HUES6 (cell line): ENCODE results near the gene FRMPD2.

Experiments
- H3K27ac ChIP-seq: 2 replicates; pipeline ENCODE4 v1.7.0; 2013; ENCODE audit warnings: low read depth, mild to moderate bottlenecking, low read length, inconsistent platforms
- H3K27me3 ChIP-seq: 2 replicates; pipeline ENCODE4 v1.6.1; 2013; ENCODE audit warnings: low read length; ENCODE audit not compliant: control insufficient read depth, insufficient read depth
- H3K36me3 ChIP-seq: 2 replicates; pipeline ENCODE4 v1.6.1; 2013; ENCODE audit warnings: low read length; ENCODE audit not compliant: control insufficient read depth, insufficient read depth
- H3K4me1 ChIP-seq: 2 replicates; pipeline ENCODE4 v1.6.1; 2013; ENCODE audit warnings: low read length; ENCODE audit not compliant: control insufficient read depth, insufficient read depth
- H3K4me3 ChIP-seq: 2 replicates; pipeline ENCODE4 v1.5.1; 2013; ENCODE audit warnings: low read depth, low read length
- H3K9ac ChIP-seq: one replicate; pipeline ENCODE4 v1.6.1; 2013; ENCODE audit warnings: mild to moderate bottlenecking, low read length
- H3K9me3 ChIP-seq: 2 replicates; pipeline ENCODE4 v1.6.1; 2013; ENCODE audit warnings: low read depth, low read length; ENCODE audit not compliant: control insufficient read depth, insufficient read depth

The FRMPD2 gene

GRCh38 chr10:48272682-48273081, 1.8 kb downstream of the FRMPD2 start:
- Histone ChIP-seq H3K9me3 (no peaks in the 10 kb centered on the region), H3K36me3 (no peaks in the 10 kb centered on the region), H3K4me1 (peaks cover 31% of the 10 kb centered on the region), H3K9ac (no peak overlapping the region), H3K27me3 (no peaks in the 10 kb centered on the region), H3K27ac (no peak overlapping the region), H3K4me3 (no peak overlapping the region)

GRCh38 chr10:48271047-48271730, 3.3 kb downstream of the FRMPD2 start:
- H3K4me1 ChIP-seq, result peaks cover 31% of the 10 kb centered on the region
- no peak overlapping the region for H3K9ac ChIP-seq
- no peak overlapping the region for H3K27ac ChIP-seq

GRCh38 chr10:48266528-48266927, 8.0 kb downstream of the FRMPD2 start:
- no peak overlapping the region for H3K4me3 ChIP-seq
- no peaks in the 10 kb centered on the region for H3K27me3 ChIP-seq
- no peak overlapping the region for H3K9ac ChIP-seq
- H3K36me3 ChIP-seq, result no peaks in the 10 kb centered on the region
- no peak overlapping the region for H3K27ac ChIP-seq
- H3K9me3 ChIP-seq, result no peaks in the 10 kb centered on the region
- H3K4me1 ChIP-seq, result peaks cover 9% of the 10 kb centered on the region

More at GRCh38 chr10:48271047-48271730, 3.3 kb downstream of the FRMPD2 start:
- Histone ChIP-seq H3K9me3 (no peaks in the 10 kb centered on the region), H3K27me3 (no peaks in the 10 kb centered on the region), H3K36me3 (no peaks in the 10 kb centered on the region), H3K4me3 (no peak overlapping the region)

GRCh38 chr10:48258105-48258504, 16.4 kb downstream of the FRMPD2 start:
- Histone ChIP-seq H3K4me1 (peaks cover 14% of the 10 kb centered on the region), H3K36me3 (no peaks in the 10 kb centered on the region), H3K27me3 (no peaks in the 10 kb centered on the region), H3K9ac (no peak overlapping the region), H3K9me3 (no peaks in the 10 kb centered on the region), H3K4me3 (no peak overlapping the region), H3K27ac (no peak overlapping the region)

GRCh38 chr10:48257407-48257961, 17.0 kb downstream of the FRMPD2 start:
- Histone ChIP-seq H3K27ac (no peak overlapping the region), H3K9me3 (no peaks in the 10 kb centered on the region), H3K36me3 (no peaks in the 10 kb centered on the region), H3K4me3 (no peak overlapping the region), H3K9ac (no peak overlapping the region), H3K4me1 (peaks cover 16% of the 10 kb centered on the region), H3K27me3 (no peaks in the 10 kb centered on the region)

GRCh38 chr10:48255722-48256121, 18.8 kb downstream of the FRMPD2 start:
- Histone ChIP-seq H3K27ac (no peak overlapping the region), H3K27me3 (no peaks in the 10 kb centered on the region), H3K36me3 (no peaks in the 10 kb centered on the region), H3K4me1 (peaks cover 30% of the 10 kb centered on the region), H3K4me3 (no peak overlapping the region), H3K9me3 (no peaks in the 10 kb centered on the region), H3K9ac (no peak overlapping the region)

- Histone ChIP-seq H3K4me3 (no peak overlapping the region), H3K27ac (no peak overlapping the region), H3K4me1 (peaks cover 30% of the 10 kb centered on the region), H3K9me3 (no peaks in the 10 kb centered on the region), H3K27me3 (no peaks in the 10 kb centered on the region), H3K36me3 (no peaks in the 10 kb centered on the region), H3K9ac (no peak overlapping the region)
These were observed 19.6 kb downstream of the FRMPD2 start for GRCh38 chr10:48254750-48255512.

- Histone ChIP-seq H3K4me1 (peaks cover 30% of the 10 kb centered on the region), H3K27ac (no peak overlapping the region), H3K36me3 (no peaks in the 10 kb centered on the region), H3K27me3 (no peaks in the 10 kb centered on the region), H3K9me3 (no peaks in the 10 kb centered on the region), H3K4me3 (no peak overlapping the region), H3K9ac (no peak overlapping the region)
These were observed 20.4 kb downstream of the FRMPD2 start for GRCh38 chr10:48253970-48254657.

- no peak overlapping the region for H3K27ac ChIP-seq
- H3K9me3 ChIP-seq, result no peaks in the 10 kb centered on the region
- H3K27me3 ChIP-seq, result no peaks in the 10 kb centered on the region
These were observed 22.2 kb downstream of the FRMPD2 start for GRCh38 chr10:48252354-48252650.

GRCh38 chr10:48251525-48252353, 22.8 kb downstream of the FRMPD2 start:
- Histone ChIP-seq H3K4me1 (peaks cover 21% of the 10 kb centered on the region), H3K36me3 (no peaks in the 10 kb centered on the region), H3K9ac (no peak overlapping the region), H3K4me3 (no peak overlapping the region), H3K27ac (no peak overlapping the region), H3K9me3 (no peaks in the 10 kb centered on the region), H3K27me3 (no peaks in the 10 kb centered on the region)

More at GRCh38 chr10:48252354-48252650, 22.2 kb downstream of the FRMPD2 start:
- Histone ChIP-seq H3K4me1 (peaks cover 22% of the 10 kb centered on the region), H3K9ac (no peak overlapping the region), H3K4me3 (no peak overlapping the region), H3K36me3 (no peaks in the 10 kb centered on the region)
